ENCODE measurements around the gene ATP5MK.
A peak's percentile ranks its signal among the peaks of the same experiment; 100 is the strongest.
"Not testable (repeated sequence)": the region's sequence is repeated elsewhere in the genome, so short reads cannot be mapped to it uniquely, and the experiment has no call there.

ATP5MK gene, protein sequence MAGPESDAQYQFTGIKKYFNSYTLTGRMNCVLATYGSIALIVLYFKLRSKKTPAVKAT

DNA sequence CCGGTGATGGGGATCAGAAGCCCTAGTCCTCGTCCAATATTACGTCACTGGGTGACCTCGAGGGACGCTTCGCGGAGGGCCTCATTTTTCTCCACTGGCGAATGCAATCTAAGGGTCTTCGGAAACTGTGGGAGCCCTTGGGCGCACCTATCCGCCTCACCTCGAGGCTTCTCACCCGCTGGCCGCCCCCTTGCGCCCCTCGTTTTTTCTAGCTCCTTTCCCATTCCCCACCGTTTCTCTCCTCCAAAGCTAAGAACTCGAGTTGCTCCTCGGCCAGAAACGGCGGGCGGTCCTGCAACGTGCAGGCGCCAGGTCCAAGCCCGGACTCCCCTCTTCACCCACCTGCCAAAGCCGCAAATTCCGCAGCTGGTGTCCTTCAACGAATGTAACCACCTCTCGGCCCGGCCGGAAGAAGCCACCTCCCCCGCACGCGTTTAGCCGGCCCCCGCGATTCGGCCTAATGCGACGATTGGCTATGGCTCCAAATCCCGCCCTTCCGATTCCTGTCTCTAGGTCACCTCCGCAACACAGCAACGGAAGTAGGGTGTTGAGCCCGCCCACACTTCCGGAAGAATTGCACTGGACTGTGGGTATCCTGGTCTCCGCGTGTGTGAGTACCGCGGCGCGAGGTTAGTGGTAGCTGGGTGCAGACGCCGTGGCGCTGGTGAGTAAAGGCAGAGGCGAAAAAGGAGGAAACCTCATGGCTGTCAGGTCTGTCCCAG is at the start of gene ATP5MK, which contains the start of gene PDCD11:
ATP5MK (minus strand) TSS at position 409 of the 722 bp plus-strand sequence. CDS start 4,018 bp downstream, outside the sequence.
PDCD11 (plus strand) TSS at position 560 of the 722 bp plus-strand sequence. CDS start 1,801 bp downstream, outside the sequence.
- DNase-seq: peak; percentile 97

DNA sequence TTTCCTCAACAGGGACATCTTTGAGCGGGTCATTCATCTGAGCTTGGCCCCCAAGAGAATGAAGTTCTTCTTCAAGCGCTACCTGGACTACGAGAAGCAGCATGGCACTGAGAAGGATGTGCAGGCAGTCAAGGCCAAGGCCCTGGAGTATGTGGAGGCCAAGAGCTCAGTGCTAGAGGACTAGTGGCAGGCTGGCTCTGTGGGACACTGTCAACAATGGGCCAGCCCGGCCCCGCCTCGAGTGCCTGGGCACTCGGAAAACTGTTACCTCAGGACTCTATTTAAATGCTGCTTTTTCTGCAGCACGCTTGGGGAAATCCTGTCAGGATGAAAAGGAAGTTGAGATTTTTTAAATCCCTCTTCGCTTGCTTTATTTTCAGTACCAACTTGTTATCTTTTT is 49.1 kb upstream of the ATP5MK start:
- no peak for DNase-seq

DNA sequence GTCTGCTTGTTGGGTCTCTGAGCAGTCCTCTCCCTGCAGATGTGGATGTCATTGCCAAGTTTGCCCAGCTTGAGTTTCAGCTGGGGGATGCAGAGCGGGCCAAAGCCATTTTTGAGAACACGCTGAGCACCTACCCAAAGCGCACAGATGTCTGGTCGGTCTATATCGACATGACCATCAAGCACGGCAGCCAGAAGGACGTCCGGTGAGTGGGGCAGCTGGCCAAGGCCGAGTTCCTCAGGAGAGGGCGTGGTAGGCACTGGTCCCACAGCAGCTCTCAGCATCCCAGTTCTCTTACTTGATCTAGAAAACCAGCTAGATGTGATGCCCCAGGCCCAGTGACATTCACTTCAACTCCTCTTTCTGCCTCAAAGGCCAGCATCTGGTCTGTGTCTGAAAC is 48.2 kb upstream of the ATP5MK start:
- DNase-seq: no peak

- no peak for DNase-seq
Observed at GRCh38 chr10:103443475-103444185, 47.4 kb upstream of the ATP5MK start.

DNA sequence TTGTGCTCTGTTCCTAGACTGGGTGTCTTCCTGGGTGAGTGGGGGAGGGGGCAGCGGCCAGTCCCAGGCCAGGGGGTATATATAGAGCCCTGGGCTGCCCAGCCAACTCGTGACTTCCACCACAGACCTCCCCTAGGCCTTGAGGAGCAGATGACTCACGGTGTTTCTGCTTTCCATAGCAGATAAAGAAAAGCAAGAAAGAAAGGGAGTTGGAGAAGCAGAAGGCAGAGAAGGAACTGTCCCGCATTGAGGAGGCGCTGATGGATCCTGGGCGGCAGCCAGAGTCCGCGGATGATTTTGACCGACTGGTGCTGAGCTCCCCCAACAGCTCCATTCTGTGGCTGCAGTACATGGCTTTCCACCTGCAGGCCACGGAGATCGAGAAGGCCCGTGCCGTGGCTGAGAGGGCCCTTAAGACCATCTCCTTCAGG is 45.8 kb upstream of the ATP5MK start:
- no peak for DNase-seq

- DNase-seq: no peak
Observed at GRCh38 chr10:103441611-103442010, 45.3 kb upstream of the ATP5MK start.

GRCh38 chr10:103441206-103441605 is 44.9 kb upstream of the ATP5MK start:
- no peak for DNase-seq

DNA sequence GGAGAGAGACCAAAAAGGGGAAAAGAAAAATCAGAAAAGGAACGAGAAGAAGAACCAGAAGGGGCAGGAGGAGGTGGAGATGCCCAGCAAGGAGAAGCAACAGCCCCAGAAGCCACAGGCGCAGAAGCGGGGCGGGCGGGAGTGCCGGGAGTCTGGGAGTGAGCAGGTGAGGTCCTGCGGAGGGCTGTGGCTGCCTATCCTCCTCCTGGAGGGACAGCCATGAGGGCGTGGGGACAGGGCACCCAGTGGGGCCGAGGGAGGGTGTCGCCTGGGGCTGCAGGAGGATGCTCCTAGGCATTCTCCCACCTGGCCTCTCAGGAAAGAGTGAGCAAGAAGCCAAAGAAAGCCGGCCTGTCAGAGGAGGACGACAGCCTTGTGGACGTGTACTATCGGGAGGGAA is 44.1 kb upstream of the ATP5MK start:
- DNase-seq: no peak

- no peak for DNase-seq
Observed at GRCh38 chr10:103439776-103440175, 43.5 kb upstream of the ATP5MK start.

GRCh38 chr10:103433858-103434257 is 37.6 kb upstream of the ATP5MK start:
- no peak for DNase-seq

GRCh38 chr10:103431902-103432301 is 35.6 kb upstream of the ATP5MK start:
- DNase-seq: no peak

GRCh38 chr10:103429647-103430046 is 33.4 kb upstream of the ATP5MK start:
- DNase-seq: no peak

- no peak for DNase-seq
Observed at GRCh38 chr10:103428989-103429643, 32.8 kb upstream of the ATP5MK start.

DNA sequence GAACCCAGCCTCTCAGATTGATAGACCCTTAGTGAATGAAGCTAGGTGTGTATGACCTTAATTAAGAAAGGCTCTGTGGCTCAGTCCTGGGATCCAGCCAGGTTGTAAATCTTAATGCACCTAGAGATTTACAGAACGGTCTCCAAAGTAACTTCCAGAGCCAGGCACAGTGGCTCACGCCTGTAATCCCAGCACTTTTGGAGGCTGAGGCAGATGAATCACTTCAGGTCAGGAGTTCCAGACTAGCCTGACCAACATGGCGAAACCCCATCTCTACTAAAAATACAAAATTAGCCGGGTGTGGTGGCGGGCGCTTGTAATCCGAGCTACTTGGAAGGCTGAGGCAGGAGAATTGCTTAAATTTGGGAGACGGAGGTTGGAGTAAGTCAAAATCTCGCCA is 31.6 kb upstream of the ATP5MK start:
- no peak for DNase-seq

DNA sequence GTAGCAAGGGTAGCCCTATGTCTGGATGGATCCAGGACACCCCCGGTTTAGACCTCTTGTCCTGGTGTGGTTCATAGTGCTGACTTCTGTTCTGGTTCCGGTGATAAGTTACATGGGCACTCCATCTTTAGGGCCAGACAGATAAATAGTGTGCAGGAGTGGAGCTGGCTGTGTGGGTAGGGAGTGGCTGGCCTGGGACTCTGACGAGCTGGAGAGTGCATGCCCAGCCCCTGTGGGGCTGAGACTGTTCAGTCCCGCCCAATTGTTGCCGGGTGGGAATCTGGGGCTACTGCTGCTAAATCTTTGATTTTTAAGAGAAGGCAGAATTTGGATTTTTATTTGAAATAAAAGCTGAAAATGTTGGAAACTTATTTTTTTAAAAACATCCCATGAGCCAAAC is 27.5 kb upstream of the ATP5MK start:
- DNase-seq: no peak

- no peak for DNase-seq
Observed at GRCh38 chr10:103419101-103419500, 22.8 kb upstream of the ATP5MK start.

DNA sequence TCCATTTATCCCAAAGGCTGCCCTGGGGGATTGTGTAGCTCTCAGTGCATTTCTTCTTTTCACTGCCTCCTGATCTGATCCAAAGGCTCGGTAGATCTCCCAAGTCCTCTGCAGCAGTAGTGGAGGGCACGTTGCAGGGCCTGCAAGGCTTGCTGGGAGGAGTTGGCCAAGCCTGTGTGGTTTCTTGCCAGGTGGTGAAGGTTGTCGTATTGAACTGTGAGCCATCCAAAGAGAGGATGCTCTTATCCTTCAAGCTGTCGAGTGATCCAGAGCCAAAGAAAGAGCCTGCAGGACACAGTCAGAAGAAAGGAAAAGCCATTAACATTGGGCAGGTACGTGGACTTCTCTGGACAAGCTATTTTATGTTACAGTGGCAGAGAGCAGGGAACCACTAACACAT is 21.3 kb upstream of the ATP5MK start:
- no peak for DNase-seq

GRCh38 chr10:103417148-103417469 is 20.8 kb upstream of the ATP5MK start:
- not testable (repeated sequence) for DNase-seq

GRCh38 chr10:103416436-103417147 is 20.3 kb upstream of the ATP5MK start:
- peak; percentile 47 for DNase-seq

GRCh38 chr10:103415581-103415980 is 19.3 kb upstream of the ATP5MK start:
- DNase-seq: no peak

DNA sequence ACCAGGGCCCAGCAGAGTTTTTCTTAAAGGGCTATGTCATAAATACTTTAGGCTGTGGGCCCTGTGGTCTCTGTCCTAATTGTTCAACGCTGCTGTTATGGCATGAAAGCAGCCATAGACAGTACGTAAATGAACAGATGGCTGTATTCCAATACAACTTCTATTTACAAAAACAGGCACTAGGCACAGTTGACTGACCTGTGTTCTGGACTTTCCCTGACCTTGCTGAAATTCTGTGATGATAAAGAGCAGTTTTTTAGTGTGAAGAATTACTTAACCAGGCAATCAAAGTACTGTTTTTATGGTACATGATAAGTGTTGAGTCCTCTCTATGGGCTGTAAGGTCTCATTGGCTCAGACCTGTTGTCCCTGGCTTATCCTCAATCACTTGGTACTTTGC is 17.3 kb upstream of the ATP5MK start:
- DNase-seq: no peak

GRCh38 chr10:103397191-103397825 is 1.0 kb upstream of the ATP5MK start:
- no peak for DNase-seq

- DNase-seq: no peak
Observed at GRCh38 chr10:103396789-103397087, 463 bp upstream of the ATP5MK start.
